Activated T-cell treated with anti-CD3 and anti-CD28 coated beads, Interleukin-2, amount 50 U/mL, for 4 hours (primary cell): ENCODE measurements around the gene PER2. TPM values are rescaled to one million over a fixed set of nuclear protein-coding genes. Genes with fewer than 3 reads are reported as not detected.
A peak's percentile ranks its signal among the peaks of the same experiment; 100 is the strongest.

Experiments used
- ATAC-seq, 2 donors: fragments of 200-7000 bp; cut with Tn5 transposase; one replicate each; pipeline ENCODE4 v1.10.0; 2021
- DNase-seq: peaks from one replicate; pipeline ENCODE4 v3.0.0-alpha.2; 2020
- H3K27me3 Mint-ChIP-seq: one replicate; pipeline ENCODE4 v1.8.0; 2021; ENCODE audit warnings: low read depth, mixed read lengths
- H3K36me3 Mint-ChIP-seq: one replicate; pipeline ENCODE4 v1.8.0; 2022; ENCODE audit warnings: mixed read lengths; ENCODE audit not compliant: insufficient read depth
- H3K4me1 Mint-ChIP-seq: one replicate; pipeline ENCODE4 v1.8.0; 2021; ENCODE audit warnings: low read depth, mixed read lengths
- H3K4me3 Mint-ChIP-seq: one replicate; pipeline ENCODE4 v1.8.0; 2021; ENCODE audit warnings: mild to moderate bottlenecking, moderate library complexity, mixed read lengths
- H3K9me3 Mint-ChIP-seq: one replicate; pipeline ENCODE4 v1.8.0; 2021; ENCODE audit warnings: mixed read lengths
- total RNA-seq, 3 donors: library from RNA; stranded (reverse); gene quantifications; one replicate each; pipeline ENCODE4 v1.2.1, GENCODE V29; 2021

The PER2 gene
- total RNA-seq, 3 donors from 2014 or later: 22.8 to 25.4 (median 24.6) TPM

DNA sequence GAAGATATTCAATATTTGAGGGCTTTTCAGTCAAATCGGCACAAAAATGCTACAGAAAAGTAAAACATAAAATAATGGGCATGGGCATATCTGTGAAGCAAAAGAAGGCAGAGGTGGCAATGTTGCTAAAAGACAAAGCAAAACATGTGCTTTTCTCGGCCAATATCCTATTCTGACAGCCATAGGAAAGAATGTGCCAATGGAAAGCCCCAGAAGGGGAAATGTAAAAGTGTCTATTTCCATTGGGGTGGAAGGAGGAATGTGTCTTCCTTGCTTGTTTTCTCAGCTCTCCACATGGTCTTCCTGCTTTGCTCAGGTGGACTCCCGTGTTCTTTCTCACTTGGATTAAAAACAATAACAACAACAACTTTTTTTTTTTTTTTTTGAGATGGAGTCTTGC lies 13.7 kb upstream of the PER2 start:
- H3K27me3 Mint-ChIP-seq: peaks cover 5% of the 10 kb centered on the region
- no peak overlapping the region for H3K4me3 Mint-ChIP-seq
- DNase-seq: no peak
- H3K36me3 Mint-ChIP-seq: no peaks in the 10 kb centered on the region
- no peaks in the 10 kb centered on the region for H3K4me1 Mint-ChIP-seq
- no peak for ATAC-seq
- H3K9me3 Mint-ChIP-seq: no peaks in the 10 kb centered on the region

DNA sequence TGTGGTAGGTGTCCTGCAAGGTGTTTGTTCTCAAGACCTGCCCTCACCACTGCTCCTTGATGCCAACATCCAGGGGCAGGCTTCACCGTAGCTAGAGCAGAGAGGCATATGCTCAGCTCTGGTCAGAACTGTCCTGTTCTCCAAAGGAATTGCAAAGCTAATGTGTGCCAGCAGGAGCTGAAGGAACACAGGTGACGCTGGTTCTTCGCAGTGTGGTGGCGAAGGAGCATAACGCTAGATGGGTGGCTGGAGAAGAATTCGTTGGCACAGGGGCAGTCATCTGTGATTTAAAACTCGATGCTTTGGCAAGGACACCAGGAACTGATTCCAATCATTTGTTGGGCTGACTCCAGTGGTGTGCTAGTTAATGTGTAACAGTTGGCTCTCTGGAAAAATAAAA lies 11.4 kb upstream of the PER2 start:
- peaks cover 12% of the 10 kb centered on the region for H3K27me3 Mint-ChIP-seq
- DNase-seq (no peak), ATAC-seq (no peak)
- H3K36me3 Mint-ChIP-seq: no peaks in the 10 kb centered on the region
- no peaks in the 10 kb centered on the region for H3K4me1 Mint-ChIP-seq
- no peak overlapping the region for H3K4me3 Mint-ChIP-seq
- H3K9me3 Mint-ChIP-seq: no peaks in the 10 kb centered on the region

DNA sequence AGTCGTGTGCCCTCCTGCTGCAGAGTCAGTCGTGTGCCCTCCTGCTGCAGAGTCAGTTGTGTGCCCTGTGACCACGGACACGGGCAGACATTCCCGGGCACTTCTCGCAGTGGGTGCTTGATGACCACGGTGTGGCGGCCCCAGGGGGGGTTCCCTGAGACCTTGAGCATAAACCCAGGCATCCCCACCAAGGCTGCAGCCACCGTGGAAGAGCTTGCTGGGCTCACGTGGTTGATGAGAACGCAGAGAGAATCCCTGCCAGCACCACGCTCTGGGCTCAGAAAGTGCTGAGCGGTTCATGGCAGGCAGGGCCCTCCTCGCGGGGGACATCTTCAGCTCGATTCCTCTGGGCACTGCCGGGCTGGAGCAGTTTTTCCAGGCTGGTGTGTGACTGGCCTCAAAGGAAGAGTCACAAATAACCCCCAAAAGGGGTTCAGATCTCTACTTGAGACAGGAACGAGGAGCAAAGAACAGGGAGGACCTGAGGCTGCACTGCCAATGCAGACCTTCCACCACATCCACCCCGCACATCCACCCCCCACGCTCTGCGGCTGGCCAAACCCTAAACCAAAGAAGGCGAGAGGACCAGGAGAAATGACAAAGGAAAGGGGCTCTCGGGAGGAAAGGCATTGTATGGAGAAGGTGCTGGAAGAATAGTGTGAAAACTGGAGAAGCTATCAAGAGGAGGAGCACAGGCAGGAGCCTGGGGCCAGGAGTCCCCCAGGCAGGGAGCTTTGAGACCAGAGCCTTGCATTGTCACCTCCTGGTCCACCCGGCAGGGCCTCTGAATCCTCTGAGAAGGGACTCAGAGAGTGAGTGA lies 8.4 kb upstream of the PER2 start:
- H3K9me3 Mint-ChIP-seq: no peaks in the 10 kb centered on the region
- H3K36me3 Mint-ChIP-seq: no peaks in the 10 kb centered on the region
- peaks cover 12% of the 10 kb centered on the region for H3K27me3 Mint-ChIP-seq
- DNase-seq (no peak), ATAC-seq (no peak)
- H3K4me1 Mint-ChIP-seq: no peaks in the 10 kb centered on the region
- no peak overlapping the region for H3K4me3 Mint-ChIP-seq

DNA sequence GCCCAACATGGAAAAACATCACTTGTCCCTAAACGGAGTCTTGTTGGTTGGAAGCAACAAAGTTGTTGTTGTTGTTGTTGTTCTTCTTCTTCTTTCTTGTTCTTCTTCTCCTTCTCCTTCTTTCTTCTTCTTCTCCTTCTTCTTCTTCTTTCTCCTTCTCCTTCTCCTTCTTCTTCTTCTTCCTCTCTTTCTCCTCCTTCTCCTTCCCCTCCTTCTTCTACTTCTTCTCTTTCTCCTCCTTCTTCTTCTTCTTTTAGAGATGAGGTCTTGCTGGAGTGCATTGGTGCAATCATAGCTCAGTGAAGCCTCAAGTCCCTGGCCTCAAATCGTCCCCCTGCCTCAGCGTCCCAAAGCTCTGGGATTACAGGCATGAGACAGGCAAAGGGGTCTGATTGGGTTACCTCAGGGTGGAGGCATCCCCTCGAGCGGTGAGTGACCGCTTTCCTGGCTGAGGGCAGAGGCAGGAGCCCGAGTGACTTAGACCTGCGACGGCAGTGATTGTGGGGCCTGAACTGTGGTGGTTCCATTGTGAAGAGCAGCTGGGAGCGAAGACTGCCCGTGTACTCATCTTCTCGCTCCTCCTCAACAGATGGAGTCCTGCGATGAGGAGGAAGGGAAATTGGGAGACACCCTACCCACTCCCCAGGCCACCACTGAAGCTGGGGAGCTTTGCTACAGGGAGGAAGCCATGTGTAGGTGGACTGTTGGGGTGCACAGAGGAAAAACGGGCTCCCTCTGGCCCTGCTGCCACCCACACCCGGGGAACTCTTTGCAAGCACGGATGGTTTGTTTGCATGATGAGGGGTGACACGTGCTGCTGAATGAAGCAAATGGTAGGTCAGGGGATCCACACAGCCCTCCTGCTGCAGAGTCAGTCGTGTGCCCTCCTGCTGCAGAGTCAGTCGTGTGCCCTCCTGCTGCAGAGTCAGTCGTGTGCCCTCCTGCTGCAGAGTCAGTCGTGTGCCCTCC lies 7.0 kb upstream of the PER2 start:
- ATAC-seq (no peak), DNase-seq (no peak)
- H3K9me3 Mint-ChIP-seq: no peaks in the 10 kb centered on the region
- peaks cover 2% of the 10 kb centered on the region for H3K4me1 Mint-ChIP-seq
- H3K27me3 Mint-ChIP-seq: peaks cover 10% of the 10 kb centered on the region
- H3K4me3 Mint-ChIP-seq: no peak overlapping the region
- no peaks in the 10 kb centered on the region for H3K36me3 Mint-ChIP-seq

DNA sequence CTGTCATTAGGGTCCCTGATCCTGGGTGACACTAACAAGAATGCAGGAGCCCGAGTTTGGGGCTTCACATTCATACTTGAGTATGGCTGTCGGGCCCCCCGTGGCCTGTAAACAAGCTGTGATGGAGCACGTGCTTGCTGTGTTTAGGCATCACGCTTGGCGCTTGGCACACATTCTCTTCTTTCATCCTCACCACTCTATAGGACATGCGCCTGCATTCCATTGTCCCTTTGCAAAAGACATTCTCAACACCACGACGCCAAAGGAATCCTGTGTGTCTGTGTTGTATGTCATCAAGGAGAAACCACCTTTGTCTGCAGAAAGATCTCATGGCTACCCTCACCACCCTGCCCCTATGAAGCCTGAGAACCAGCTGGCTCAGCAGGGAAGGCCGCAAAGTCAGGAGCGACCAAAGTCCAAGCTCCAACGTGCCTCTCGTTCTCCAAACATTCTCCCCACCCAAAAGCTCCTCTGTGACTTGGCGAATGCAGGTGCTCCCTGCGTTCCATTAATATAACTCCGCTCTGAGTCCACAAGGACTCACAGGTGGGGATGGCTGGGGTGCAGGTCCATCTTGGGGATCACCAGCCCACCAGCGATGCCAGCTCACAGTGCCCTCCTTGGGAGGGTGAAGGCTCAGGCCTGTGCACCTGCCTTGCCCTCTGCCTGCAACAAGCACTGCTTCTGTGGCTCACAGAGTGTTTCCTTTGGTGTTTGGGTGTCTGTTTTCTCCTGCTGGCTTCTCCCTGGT lies 6.2 kb upstream of the PER2 start:
- H3K4me3 Mint-ChIP-seq: no peak overlapping the region
- peaks cover 7% of the 10 kb centered on the region for H3K27me3 Mint-ChIP-seq

DNA sequence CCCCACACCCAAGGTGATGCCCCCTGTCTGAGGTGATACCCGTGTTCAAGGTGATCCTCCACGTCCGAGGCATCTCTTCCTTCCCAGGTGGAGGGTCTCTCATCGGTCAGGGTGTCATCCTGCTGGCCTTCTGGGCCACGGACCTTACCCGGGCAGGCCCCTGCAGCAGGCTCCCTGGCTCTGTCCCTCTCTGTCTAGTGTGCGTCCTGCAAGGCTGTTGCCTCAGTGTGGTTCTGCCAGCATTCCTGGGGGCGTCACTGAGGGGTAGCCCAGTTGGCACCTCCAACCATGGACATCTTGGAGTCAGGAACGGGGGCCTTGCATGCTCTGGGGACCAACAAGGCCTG lies 5.6 kb upstream of the PER2 start:
- ATAC-seq (no peak), DNase-seq (no peak)
- Mint-ChIP-seq H3K9me3 (no peaks in the 10 kb centered on the region), H3K4me3 (no peak overlapping the region), H3K27me3 (peaks cover 7% of the 10 kb centered on the region), H3K36me3 (no peaks in the 10 kb centered on the region), H3K4me1 (peaks cover 15% of the 10 kb centered on the region)

More for the DNA sequence above, 6.2 kb upstream of the PER2 start:
- DNase-seq (no peak), ATAC-seq (no peak)
- Mint-ChIP-seq H3K36me3 (no peaks in the 10 kb centered on the region), H3K9me3 (no peaks in the 10 kb centered on the region), H3K4me1 (peaks cover 10% of the 10 kb centered on the region)

DNA sequence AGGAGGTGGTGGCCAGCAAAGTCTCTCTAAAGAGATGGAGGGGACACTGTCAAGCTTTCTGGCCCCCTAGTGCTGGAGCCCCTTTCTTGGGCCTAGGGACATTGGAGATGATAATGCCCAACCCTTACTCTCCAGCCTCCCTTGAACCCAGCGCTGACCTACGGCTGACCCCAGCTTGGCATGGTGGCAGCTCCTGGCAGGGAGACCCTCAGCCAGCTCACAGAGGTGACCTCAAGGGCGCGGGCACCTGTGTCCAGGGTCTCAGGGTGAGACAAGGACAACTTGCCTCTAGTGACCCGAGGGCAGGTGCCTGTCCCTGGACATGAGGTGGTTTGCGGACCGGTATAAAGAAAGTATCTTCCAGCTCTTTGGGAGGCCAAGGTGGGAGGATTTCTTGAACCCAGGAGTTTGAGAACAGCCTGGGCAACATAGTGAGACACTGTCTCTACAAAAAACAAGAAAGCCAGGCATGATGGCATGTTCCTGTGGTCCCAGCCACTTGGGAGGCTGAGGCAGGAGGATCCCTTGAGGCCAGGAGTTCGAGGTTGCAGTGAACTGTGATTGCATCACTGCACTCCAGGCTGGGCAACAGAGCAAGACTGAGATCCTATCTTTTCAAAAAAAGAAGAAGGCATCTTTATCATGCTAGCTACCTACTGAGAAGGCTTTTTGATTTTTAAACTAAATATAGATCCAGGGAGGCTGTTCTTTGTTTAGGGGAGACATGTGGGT lies 3.3 kb upstream of the PER2 start:
- ATAC-seq (no peak), DNase-seq (no peak)
- no peaks in the 10 kb centered on the region for H3K36me3 Mint-ChIP-seq
- no peaks in the 10 kb centered on the region for H3K9me3 Mint-ChIP-seq
- peaks cover 25% of the 10 kb centered on the region for H3K4me1 Mint-ChIP-seq
- peaks cover 7% of the 10 kb centered on the region for H3K27me3 Mint-ChIP-seq
- no peak overlapping the region for H3K4me3 Mint-ChIP-seq

DNA sequence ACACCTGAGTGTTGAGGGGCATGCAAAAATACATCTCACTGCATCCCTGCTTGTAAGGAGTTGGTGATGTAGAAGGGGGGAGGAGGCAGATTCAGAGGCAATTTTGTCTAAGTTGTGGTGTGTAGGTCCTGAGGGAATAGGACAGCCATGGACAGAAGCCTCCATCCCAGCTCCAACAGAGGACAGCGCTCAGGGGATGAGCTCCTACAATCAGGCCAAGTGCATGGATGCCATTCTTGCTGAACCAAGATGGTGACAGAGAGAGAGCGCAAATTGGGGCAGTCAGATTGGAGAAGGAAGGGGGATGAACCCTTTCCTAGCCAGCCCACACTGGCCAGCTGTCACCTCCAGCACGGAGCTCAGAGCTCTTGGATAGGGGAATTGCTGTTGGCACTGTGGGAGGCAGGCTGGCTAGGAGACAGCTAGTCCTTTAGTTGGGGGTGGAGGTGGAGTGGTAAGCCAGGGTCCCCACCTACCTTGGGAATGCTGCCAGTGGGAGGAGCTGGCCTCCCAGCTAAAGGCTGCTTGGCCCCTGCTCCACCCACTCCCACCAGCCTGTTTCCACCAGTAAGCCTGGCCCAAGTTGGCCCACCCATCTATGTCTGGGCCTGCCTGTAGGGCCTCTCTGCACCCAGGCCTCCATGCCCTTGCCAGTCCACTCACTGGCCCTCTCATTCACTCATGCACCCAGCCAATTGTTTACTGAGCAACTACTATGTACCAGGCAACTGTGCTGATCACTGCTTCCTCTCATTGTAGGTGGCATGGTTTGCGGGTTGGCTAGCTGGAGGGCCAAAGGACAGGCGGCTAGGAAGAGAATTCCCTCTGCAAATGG lies 2.5 kb upstream of the PER2 start:
- H3K9me3 Mint-ChIP-seq: no peaks in the 10 kb centered on the region
- H3K36me3 Mint-ChIP-seq: no peaks in the 10 kb centered on the region
- no peak for ATAC-seq
- DNase-seq: no peak
- H3K4me1 Mint-ChIP-seq: peaks cover 30% of the 10 kb centered on the region
- H3K4me3 Mint-ChIP-seq: no peak overlapping the region
- H3K27me3 Mint-ChIP-seq: peaks cover 7% of the 10 kb centered on the region

DNA sequence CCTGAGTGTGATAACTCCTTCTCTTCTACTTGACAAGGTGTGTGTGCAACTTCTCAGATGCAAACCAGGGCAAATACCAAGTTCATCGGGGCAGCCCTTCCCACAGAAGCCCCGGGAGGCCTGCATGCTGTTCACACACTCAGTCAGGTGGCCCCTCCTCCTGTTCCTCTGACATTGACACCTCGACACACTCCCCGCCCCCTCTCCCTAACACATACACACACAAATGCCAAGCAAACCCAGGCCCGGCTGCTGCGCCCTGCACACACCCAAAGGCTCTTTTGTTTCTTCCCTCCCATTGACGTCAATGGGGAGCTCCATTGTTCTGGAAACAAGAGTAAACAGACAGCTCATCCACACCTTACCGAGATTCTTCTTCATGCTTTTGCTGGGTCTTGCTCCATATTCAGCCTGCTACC lies 1.7 kb upstream of the PER2 start:
- DNase-seq: peak; percentile 23
- peaks cover 36% of the 10 kb centered on the region for H3K4me1 Mint-ChIP-seq
- H3K9me3 Mint-ChIP-seq: no peaks in the 10 kb centered on the region
- H3K4me3 Mint-ChIP-seq: peak overlapping the region; percentile 89
- peaks cover 2% of the 10 kb centered on the region for H3K27me3 Mint-ChIP-seq
- ATAC-seq: no peak
- no peaks in the 10 kb centered on the region for H3K36me3 Mint-ChIP-seq

DNA sequence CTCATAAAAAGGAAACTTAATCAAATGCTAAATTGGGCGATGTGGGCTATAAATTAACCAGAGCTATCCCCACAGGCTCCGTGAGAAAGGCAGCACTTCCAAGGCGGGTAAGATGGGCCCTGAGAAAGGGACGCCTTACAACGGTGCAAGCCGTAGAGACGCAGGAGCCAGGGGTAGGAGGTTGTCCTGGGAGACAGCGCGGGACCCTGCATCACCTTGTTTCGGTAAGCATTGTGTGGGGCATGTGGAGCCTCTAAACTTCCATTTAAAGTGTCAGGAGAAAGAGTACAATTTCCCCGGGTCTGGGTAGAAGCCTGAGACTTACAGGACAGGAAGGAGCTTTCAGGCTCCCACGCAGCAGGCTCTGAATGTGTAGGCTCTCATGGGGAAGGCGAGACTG lies 1.2 kb upstream of the PER2 start:
- DNase-seq (no peak), ATAC-seq (no peak)
- no peaks in the 10 kb centered on the region for H3K9me3 Mint-ChIP-seq
- peak overlapping the region; percentile 89 for H3K4me3 Mint-ChIP-seq
- H3K4me1 Mint-ChIP-seq: peaks cover 37% of the 10 kb centered on the region
- no peaks in the 10 kb centered on the region for H3K36me3 Mint-ChIP-seq
- no peaks in the 10 kb centered on the region for H3K27me3 Mint-ChIP-seq

DNA sequence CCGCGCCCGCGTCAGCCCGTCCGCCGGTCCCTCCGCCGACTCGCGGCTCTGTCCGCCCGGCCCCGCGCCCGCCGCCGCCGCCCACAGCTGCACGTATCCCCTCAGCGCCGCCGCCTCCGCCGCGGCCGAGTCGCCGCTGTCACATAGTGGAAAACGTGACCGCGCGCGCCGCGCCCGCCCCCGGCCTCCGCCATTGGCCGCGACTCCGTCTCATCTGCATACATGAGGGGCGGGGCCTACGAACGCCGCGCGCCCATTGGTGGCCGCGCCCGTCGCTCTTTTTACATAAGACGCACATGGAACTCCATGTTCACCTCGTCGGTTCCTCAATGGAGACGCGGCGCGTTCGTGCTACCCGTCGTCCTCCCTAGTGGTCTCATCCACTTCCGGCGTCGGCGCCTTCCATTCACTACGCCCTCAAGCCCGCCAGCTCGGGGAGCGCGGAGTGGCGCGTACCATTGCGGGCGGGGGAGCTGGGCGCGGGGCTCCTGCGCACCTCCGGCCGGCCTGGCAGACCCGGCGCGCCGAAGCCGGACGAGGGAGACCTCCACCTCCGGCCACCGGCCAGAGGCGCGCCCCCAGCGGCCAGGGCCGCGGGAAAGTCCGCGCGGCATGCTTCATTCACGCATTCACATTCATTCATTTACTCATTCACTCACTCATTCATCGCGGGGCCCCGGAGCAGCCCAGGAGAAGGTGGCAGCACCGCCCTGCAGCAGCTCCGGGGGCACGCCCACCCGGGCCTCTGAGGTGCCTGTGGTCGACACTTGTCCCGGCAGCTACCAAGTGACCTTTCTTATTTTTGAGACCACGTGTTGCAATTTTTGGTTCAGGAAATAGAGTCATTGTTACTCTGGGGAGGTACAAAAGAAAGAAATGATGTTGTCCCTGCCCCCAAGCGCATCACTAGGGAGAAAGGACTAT lies 502 bp upstream of the PER2 start:
- Mint-ChIP-seq H3K9me3 (no peaks in the 10 kb centered on the region), H3K4me1 (peaks cover 38% of the 10 kb centered on the region), H3K4me3 (peak overlapping the region; percentile 89), H3K36me3 (no peaks in the 10 kb centered on the region), H3K27me3 (no peaks in the 10 kb centered on the region)
- peak; percentile 96 for DNase-seq
- ATAC-seq: peak; percentile 86 to 90

DNA sequence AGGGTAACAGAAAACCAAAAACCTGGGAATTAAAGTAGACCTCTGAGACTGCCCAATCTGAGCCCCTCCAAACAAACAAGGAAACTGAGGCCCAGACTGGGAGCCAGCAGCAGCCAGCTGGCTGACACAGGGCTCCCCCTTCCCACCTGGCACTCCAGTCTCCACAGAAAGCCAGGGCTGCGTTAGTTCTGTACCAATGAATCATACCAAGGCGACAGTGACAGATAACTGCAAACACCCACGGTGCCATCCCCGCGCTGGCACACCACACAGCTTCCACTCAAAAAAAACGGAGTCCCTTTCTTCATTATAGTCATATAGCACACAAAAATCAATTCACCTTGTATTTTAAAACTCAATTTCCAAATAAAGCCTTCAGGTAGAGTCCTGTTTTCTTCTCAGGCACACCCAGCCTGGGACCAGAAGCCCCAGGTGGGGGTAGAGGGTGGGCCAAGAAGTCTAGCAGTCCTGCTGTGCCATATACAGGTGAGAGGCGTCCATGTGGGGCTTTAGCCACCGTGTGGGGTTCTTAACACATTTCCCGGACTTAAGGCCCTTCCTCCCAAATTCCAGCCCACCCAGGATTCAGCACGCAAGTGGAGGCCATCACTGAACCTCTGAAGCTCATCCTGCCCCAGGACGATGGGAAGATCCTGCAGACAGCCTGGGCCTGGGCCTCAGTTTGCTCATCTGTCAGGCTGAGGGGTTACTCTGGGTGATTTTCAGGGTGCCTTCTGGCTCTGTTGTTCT lies 1.2 kb downstream of the PER2 start:
- Mint-ChIP-seq H3K4me1 (peaks cover 49% of the 10 kb centered on the region), H3K4me3 (peak overlapping the region; percentile 80), H3K9me3 (no peaks in the 10 kb centered on the region), H3K27me3 (no peaks in the 10 kb centered on the region), H3K36me3 (peaks cover 4% of the 10 kb centered on the region)
- DNase-seq (no peak), ATAC-seq (no peak)
